SK-N-MC (cell line): ENCODE results near the gene FAT3.
A peak's percentile ranks its signal among the peaks of the same experiment; 100 is the strongest.

ENCODE experiments used
- DNase-seq: peaks from one replicate; pipeline ENCODE4 v3.0.0-alpha.2; 2011; ENCODE audit warnings: low read depth, low spot score
- H3K27ac ChIP-seq: fragments of 200-600 bp; sonication (generic); 2 replicates; pipeline ENCODE4 v1.5.1; 2016; ENCODE audit warnings: mixed run types
- H3K36me3 ChIP-seq: fragments of 200-600 bp; sonication (generic); 2 replicates; pipeline ENCODE4 v1.6.1; 2017; ENCODE audit warnings: antibody characterized with exemption, low read length, mixed read lengths; ENCODE audit not compliant: insufficient read depth
- H3K4me3 ChIP-seq: fragments of 200-600 bp; sonication (generic); 2 replicates; pipeline ENCODE4 v1.5.1; 2016
- H3K9ac ChIP-seq: fragments of 200-600 bp; sonication (generic); 2 replicates; pipeline ENCODE4 v1.8.0; 2017; ENCODE audit warnings: mixed run types, mixed read lengths; ENCODE audit not compliant: insufficient read length
- H3K9me3 ChIP-seq: fragments of 200-600 bp; sonication (generic); 2 replicates; pipeline ENCODE4 v1.6.1; 2017; ENCODE audit warnings: low read depth, mild to moderate bottlenecking, antibody characterized with exemption, low read length, moderate library complexity, mixed read lengths
- EZH2 ChIP-seq: fragments of 200-600 bp; sonication (generic); IDR thresholded peaks from one replicate; pipeline ENCODE4 v1.6.1; 2017; ENCODE audit warnings: antibody characterized with exemption
- FOXP2 ChIP-seq: optimal IDR thresholded peaks from 2 replicates; pipeline ENCODE3; 2011; ENCODE audit warnings: mild to moderate bottlenecking, moderate library complexity; ENCODE audit not compliant: insufficient read depth; ENCODE audit errors: extremely low read length, control extremely low read depth
- POLR2AphosphoS5 ChIP-seq: IDR thresholded peaks from 2 replicates; pipeline ENCODE4 v1.6.1; 2012; ENCODE audit warnings: mild to moderate bottlenecking, low read depth, low read length, borderline replicate concordance

The FAT3 gene

GRCh38 chr11:92204731-92205130 is 19.9 kb upstream of the FAT3 start:
- no peak overlapping the region for H3K9ac ChIP-seq
- no peak for TF ChIP-seq EZH2
- no peak for TF ChIP-seq POLR2AphosphoS5
- H3K27ac ChIP-seq = no peak overlapping the region
- H3K36me3 ChIP-seq = no peaks in the 10 kb centered on the region
- DNase-seq = no peak
- no peaks in the 10 kb centered on the region for H3K9me3 ChIP-seq
- no peak overlapping the region for H3K4me3 ChIP-seq

GRCh38 chr11:92206441-92206840 is 18.2 kb upstream of the FAT3 start:
- Histone ChIP-seq H3K9ac (no peak overlapping the region), H3K36me3 (no peaks in the 10 kb centered on the region), H3K9me3 (no peaks in the 10 kb centered on the region), H3K27ac (no peak overlapping the region), H3K4me3 (no peak overlapping the region)
- DNase-seq = peak; percentile 30
- TF ChIP-seq FOXP2 (no peak), EZH2 (no peak), POLR2AphosphoS5 (no peak)

GRCh38 chr11:92211576-92212167 is 12.9 kb upstream of the FAT3 start:
- Histone ChIP-seq H3K9me3 (no peaks in the 10 kb centered on the region), H3K9ac (no peak overlapping the region), H3K4me3 (no peak overlapping the region), H3K27ac (no peak overlapping the region), H3K36me3 (no peaks in the 10 kb centered on the region)
- no peak for DNase-seq
- TF ChIP-seq FOXP2 = no peak
- no peak for TF ChIP-seq EZH2
- TF ChIP-seq POLR2AphosphoS5 = no peak

GRCh38 chr11:92212530-92212929 is 12.1 kb upstream of the FAT3 start:
- Histone ChIP-seq H3K27ac (no peak overlapping the region), H3K9ac (no peak overlapping the region), H3K4me3 (no peak overlapping the region), H3K36me3 (no peaks in the 10 kb centered on the region), H3K9me3 (no peaks in the 10 kb centered on the region)
- DNase-seq = no peak
- TF ChIP-seq POLR2AphosphoS5 (no peak), EZH2 (no peak), FOXP2 (no peak)

- DNase-seq = no peak
- Histone ChIP-seq H3K9ac (no peak overlapping the region), H3K4me3 (no peak overlapping the region), H3K36me3 (no peaks in the 10 kb centered on the region), H3K27ac (no peak overlapping the region), H3K9me3 (no peaks in the 10 kb centered on the region)
- no peak for TF ChIP-seq POLR2AphosphoS5
- no peak for TF ChIP-seq FOXP2
- TF ChIP-seq EZH2 = no peak
These were observed 7.8 kb upstream of the FAT3 start for GRCh38 chr11:92216789-92217188.

- no peak overlapping the region for H3K9ac ChIP-seq
- DNase-seq = no peak
- TF ChIP-seq EZH2 = no peak
- TF ChIP-seq POLR2AphosphoS5 = no peak
- TF ChIP-seq FOXP2 = no peak
- no peaks in the 10 kb centered on the region for H3K36me3 ChIP-seq
- H3K9me3 ChIP-seq = no peaks in the 10 kb centered on the region
- H3K27ac ChIP-seq = no peak overlapping the region
- H3K4me3 ChIP-seq = no peak overlapping the region
These were observed 5.1 kb upstream of the FAT3 start for GRCh38 chr11:92219476-92219875.

GRCh38 chr11:92222701-92223100 is 1.9 kb upstream of the FAT3 start:
- no peak for TF ChIP-seq FOXP2
- TF ChIP-seq EZH2 = no peak
- no peak for TF ChIP-seq POLR2AphosphoS5
- DNase-seq = no peak
- H3K36me3 ChIP-seq = no peaks in the 10 kb centered on the region

GRCh38 chr11:92224054-92224406 is 588 bp upstream of the FAT3 start:
- no peak for DNase-seq
- Histone ChIP-seq H3K36me3 (no peaks in the 10 kb centered on the region), H3K9me3 (no peaks in the 10 kb centered on the region), H3K4me3 (peak overlapping the region; percentile 79), H3K27ac (no peak overlapping the region), H3K9ac (no peak overlapping the region)
- peak; percentile 9 for TF ChIP-seq EZH2
- no peak for TF ChIP-seq FOXP2

More at GRCh38 chr11:92222701-92223100, 1.9 kb upstream of the FAT3 start:
- no peak overlapping the region for H3K4me3 ChIP-seq
- no peak overlapping the region for H3K9ac ChIP-seq
- H3K9me3 ChIP-seq = no peaks in the 10 kb centered on the region
- no peak overlapping the region for H3K27ac ChIP-seq

- no peak for TF ChIP-seq POLR2AphosphoS5
- TF ChIP-seq EZH2 = no peak
- no peak for TF ChIP-seq FOXP2
- no peaks in the 10 kb centered on the region for H3K36me3 ChIP-seq
- peak overlapping the region; percentile 79 for H3K4me3 ChIP-seq
- DNase-seq = no peak
- no peaks in the 10 kb centered on the region for H3K9me3 ChIP-seq
- no peak overlapping the region for H3K9ac ChIP-seq
- no peak overlapping the region for H3K27ac ChIP-seq
These were observed 528 bp downstream of the FAT3 start for GRCh38 chr11:92225125-92225567.
